GM19467 (cell line): Measurements from ENCODE around the gene NCAPD2.
"Not testable (repeated sequence)": the region's sequence is repeated elsewhere in the genome, so short reads cannot be mapped to it uniquely, and the experiment has no call there.

Experiments
- ATAC-seq: cut with Tn5 transposase; IDR thresholded peaks from one replicate; pipeline ENCODE4 v1.9.1; 2021; ENCODE audit warnings: mild to moderate bottlenecking, moderate library complexity; ENCODE audit not compliant: unreplicated experiment

Gene NCAPD2

DNA sequence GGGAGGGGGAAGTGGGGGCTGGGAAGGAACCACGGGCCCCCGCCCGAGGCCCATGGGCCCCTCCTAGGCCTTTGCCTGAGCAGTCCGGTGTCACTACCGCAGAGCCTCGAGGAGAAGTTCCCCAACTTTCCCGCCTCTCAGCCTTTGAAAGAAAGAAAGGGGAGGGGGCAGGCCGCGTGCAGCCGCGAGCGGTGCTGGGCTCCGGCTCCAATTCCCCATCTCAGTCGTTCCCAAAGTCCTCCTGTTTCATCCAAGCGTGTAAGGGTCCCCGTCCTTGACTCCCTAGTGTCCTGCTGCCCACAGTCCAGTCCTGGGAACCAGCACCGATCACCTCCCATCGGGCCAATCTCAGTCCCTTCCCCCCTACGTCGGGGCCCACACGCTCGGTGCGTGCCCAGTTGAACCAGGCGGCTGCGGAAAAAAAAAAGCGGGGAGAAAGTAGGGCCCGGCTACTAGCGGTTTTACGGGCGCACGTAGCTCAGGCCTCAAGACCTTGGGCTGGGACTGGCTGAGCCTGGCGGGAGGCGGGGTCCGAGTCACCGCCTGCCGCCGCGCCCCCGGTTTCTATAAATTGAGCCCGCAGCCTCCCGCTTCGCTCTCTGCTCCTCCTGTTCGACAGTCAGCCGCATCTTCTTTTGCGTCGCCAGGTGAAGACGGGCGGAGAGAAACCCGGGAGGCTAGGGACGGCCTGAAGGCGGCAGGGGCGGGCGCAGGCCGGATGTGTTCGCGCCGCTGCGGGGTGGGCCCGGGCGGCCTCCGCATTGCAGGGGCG lies 40.2 kb downstream of the NCAPD2 start, which contains the start of gene GAPDH:
GAPDH (plus strand) TSS at position 595 of the 772 bp plus-strand sequence. CDS start 316 bp downstream, outside the sequence.
- ATAC-seq: peak; percentile 59

DNA sequence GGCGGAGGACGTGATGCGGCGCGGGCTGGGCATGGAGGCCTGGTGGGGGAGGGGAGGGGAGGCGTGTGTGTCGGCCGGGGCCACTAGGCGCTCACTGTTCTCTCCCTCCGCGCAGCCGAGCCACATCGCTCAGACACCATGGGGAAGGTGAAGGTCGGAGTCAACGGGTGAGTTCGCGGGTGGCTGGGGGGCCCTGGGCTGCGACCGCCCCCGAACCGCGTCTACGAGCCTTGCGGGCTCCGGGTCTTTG lies 40.7 kb downstream of the NCAPD2 start:
- no peak for ATAC-seq

DNA sequence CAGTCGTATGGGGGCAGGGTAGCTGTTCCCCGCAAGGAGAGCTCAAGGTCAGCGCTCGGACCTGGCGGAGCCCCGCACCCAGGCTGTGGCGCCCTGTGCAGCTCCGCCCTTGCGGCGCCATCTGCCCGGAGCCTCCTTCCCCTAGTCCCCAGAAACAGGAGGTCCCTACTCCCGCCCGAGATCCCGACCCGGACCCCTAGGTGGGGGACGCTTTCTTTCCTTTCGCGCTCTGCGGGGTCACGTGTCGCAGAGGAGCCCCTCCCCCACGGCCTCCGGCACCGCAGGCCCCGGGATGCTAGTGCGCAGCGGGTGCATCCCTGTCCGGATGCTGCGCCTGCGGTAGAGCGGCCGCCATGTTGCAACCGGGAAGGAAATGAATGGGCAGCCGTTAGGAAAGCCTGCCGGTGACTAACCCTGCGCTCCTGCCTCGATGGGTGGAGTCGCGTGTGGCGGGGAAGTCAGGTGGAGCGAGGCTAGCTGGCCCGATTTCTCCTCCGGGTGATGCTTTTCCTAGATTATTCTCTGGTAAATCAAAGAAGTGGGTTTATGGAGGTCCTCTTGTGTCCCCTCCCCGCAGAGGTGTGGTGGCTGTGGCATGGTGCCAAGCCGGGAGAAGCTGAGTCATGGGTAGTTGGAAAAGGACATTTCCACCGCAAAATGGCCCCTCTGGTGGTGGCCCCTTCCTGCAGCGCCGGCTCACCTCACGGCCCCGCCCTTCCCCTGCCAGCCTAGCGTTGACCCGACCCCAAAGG lies 41.2 kb downstream of the NCAPD2 start:
- peak; percentile 11 for ATAC-seq

DNA sequence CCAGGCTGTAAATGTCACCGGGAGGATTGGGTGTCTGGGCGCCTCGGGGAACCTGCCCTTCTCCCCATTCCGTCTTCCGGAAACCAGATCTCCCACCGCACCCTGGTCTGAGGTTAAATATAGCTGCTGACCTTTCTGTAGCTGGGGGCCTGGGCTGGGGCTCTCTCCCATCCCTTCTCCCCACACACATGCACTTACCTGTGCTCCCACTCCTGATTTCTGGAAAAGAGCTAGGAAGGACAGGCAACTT lies 41.7 kb downstream of the NCAPD2 start:
- ATAC-seq: no peak

DNA sequence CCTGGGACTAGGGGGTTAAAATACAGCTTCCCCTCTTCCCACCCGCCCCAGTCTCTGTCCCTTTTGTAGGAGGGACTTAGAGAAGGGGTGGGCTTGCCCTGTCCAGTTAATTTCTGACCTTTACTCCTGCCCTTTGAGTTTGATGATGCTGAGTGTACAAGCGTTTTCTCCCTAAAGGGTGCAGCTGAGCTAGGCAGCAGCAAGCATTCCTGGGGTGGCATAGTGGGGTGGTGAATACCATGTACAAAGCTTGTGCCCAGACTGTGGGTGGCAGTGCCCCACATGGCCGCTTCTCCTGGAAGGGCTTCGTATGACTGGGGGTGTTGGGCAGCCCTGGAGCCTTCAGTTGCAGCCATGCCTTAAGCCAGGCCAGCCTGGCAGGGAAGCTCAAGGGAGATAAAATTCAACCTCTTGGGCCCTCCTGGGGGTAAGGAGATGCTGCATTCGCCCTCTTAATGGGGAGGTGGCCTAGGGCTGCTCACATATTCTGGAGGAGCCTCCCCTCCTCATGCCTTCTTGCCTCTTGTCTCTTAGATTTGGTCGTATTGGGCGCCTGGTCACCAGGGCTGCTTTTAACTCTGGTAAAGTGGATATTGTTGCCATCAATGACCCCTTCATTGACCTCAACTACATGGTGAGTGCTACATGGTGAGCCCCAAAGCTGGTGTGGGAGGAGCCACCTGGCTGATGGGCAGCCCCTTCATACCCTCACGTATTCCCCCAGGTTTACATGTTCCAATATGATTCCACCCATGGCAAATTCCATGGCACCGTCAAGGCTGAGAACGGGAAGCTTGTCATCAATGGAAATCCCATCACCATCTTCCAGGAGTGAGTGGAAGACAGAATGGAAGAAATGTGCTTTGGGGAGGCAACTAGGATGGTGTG lies 42.3 kb downstream of the NCAPD2 start:
- no peak for ATAC-seq

DNA sequence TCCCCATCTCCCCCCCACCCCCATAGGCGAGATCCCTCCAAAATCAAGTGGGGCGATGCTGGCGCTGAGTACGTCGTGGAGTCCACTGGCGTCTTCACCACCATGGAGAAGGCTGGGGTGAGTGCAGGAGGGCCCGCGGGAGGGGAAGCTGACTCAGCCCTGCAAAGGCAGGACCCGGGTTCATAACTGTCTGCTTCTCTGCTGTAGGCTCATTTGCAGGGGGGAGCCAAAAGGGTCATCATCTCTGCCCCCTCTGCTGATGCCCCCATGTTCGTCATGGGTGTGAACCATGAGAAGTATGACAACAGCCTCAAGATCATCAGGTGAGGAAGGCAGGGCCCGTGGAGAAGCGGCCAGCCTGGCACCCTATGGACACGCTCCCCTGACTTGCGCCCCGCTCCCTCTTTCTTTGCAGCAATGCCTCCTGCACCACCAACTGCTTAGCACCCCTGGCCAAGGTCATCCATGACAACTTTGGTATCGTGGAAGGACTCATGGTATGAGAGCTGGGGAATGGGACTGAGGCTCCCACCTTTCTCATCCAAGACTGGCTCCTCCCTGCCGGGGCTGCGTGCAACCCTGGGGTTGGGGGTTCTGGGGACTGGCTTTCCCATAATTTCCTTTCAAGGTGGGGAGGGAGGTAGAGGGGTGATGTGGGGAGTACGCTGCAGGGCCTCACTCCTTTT lies 43.1 kb downstream of the NCAPD2 start:
- ATAC-seq: no peak

DNA sequence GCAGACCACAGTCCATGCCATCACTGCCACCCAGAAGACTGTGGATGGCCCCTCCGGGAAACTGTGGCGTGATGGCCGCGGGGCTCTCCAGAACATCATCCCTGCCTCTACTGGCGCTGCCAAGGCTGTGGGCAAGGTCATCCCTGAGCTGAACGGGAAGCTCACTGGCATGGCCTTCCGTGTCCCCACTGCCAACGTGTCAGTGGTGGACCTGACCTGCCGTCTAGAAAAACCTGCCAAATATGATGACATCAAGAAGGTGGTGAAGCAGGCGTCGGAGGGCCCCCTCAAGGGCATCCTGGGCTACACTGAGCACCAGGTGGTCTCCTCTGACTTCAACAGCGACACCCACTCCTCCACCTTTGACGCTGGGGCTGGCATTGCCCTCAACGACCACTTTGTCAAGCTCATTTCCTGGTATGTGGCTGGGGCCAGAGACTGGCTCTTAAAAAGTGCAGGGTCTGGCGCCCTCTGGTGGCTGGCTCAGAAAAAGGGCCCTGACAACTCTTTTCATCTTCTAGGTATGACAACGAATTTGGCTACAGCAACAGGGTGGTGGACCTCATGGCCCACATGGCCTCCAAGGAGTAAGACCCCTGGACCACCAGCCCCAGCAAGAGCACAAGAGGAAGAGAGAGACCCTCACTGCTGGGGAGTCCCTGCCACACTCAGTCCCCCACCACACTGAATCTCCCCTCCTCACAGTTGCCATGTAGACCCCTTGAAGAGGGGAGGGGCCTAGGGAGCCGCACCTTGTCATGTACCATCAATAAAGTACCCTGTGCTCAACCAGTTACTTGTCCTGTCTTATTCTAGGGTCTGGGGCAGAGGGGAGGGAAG lies 43.9 kb downstream of the NCAPD2 start:
- ATAC-seq: not testable (repeated sequence)

DNA sequence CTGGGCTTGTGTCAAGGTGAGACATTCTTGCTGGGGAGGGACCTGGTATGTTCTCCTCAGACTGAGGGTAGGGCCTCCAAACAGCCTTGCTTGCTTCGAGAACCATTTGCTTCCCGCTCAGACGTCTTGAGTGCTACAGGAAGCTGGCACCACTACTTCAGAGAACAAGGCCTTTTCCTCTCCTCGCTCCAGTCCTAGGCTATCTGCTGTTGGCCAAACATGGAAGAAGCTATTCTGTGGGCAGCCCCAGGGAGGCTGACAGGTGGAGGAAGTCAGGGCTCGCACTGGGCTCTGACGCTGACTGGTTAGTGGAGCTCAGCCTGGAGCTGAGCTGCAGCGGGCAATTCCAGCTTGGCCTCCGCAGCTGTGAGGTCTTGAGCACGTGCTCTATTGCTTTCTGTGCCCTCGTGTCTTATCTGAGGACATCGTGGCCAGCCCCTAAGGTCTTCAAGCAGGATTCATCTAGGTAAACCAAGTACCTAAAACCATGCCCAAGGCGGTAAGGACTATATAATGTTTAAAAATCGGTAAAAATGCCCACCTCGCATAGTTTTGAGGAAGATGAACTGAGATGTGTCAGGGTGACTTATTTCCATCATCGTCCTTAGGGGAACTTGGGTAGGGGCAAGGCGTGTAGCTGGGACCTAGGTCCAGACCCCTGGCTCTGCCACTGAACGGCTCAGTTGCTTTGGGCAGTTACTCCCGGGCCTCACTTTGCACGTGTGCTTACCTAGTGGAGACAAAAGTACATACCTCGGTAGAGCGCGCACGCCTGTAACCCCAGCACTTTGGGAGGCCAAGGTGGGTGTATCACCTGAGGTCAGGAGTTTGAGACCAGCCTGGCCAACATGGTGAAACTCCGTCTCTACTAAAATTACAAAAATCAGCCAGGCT lies 44.8 kb downstream of the NCAPD2 start:
- ATAC-seq: no peak

DNA sequence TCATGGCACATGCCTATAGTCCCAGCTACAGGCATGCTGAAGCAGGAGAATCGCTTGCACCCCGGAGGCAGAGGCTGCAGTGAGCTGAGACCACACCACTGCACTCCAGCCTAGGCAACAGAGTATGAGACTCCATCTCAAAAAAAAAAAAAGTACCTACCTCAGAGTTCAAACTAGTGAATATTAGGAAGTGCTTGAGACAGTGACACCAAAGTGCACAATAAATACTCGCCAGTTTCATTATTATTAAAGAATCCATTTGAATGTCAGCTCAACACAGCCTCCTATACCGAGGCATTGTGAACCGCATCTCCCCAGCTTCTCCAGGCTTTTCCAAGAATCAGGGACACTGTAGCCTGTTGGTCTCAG lies 45.4 kb downstream of the NCAPD2 start:
- ATAC-seq: no peak

DNA sequence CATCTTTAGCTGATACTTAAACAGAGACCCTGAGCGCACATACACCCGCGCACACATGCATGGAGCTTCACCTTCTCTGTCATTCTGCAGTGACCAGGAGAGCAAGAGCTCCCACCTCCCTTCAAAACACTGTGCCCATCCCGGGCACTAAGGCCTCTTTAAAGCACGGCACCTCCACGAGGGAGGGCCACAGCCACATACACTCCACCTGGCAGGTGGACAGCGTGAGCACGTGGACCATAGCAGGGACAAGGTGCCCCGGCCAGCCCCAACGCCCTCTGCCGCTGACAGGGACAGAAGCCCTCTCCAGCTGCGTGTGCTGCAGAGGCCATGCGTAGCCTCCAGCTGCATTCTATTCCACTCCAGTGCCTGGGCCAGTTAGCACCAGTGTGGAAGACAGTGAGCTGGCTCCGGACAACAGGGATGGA lies 45.8 kb downstream of the NCAPD2 start:
- no peak for ATAC-seq

DNA sequence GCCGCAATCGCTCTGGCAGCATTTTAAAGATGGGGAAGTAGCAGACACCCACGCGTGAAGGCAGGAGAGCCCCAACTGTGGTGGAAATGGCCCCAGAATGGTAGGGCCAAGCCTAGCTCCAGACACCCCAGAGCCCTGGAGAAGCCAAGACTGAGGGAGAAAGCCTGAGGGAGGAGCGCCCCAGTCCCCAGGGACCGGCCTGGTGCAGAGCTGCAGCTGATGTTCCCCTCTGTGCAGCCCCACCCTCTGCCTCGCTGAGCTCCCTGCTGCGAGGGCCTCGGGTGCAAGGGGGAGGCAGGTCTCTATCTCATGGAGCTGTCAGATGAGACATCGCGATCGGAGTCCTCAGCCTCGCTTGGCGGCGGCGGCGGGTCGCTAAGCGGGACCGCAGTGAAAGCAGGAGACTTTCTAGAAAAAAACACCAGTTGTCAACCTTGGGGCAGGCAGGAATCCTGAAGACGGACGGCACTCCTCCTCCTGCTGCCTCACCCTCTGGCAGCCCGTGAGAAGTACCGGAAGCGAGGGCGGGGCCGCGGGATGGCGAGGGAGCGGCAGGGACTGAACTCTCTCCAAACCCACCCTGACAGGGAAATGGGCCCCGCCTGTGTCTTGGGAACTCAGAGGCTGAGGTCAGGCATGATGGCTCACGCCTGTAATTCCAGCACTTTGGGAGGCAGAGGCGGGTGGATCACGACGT lies 46.4 kb downstream of the NCAPD2 start:
- ATAC-seq: no peak

DNA sequence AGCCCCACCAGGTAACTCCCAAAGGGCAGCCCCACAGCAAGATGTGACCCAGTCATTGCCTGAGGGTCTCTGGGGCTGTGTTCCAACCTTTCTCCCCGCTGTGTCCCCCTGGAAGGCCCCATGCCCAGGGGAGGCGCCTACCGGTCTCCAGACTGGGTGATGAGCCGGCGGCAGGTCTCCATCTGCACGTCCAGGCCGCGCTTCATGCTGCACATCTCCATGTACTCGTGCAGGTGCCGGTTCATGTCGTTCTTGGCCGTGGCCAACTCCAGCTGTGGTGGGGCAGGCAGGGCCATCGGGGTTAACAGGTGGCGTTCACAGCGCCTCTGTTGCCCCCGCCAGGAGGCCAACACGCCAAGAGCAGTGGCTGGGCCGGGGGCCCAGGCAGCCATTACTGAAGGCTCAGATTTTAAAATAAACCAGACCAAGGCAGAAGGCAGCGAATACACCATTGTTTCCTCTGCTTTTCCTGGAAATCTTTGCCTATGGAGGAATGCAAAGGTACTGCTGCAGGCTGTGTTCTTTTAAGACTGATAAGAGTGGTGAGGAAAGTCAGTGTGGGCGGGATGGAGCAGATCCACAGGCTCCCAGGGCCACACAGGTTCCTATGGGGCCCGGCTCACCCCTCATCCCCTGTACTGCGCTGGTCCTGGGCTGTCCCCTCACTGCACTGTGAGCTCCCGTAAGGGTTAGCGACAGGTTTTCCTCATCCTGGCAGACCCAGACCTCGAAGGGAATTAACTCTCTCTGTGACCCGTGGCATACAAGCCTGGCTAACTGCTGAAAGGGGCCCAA lies 47.7 kb downstream of the NCAPD2 start:
- ATAC-seq: no peak

DNA sequence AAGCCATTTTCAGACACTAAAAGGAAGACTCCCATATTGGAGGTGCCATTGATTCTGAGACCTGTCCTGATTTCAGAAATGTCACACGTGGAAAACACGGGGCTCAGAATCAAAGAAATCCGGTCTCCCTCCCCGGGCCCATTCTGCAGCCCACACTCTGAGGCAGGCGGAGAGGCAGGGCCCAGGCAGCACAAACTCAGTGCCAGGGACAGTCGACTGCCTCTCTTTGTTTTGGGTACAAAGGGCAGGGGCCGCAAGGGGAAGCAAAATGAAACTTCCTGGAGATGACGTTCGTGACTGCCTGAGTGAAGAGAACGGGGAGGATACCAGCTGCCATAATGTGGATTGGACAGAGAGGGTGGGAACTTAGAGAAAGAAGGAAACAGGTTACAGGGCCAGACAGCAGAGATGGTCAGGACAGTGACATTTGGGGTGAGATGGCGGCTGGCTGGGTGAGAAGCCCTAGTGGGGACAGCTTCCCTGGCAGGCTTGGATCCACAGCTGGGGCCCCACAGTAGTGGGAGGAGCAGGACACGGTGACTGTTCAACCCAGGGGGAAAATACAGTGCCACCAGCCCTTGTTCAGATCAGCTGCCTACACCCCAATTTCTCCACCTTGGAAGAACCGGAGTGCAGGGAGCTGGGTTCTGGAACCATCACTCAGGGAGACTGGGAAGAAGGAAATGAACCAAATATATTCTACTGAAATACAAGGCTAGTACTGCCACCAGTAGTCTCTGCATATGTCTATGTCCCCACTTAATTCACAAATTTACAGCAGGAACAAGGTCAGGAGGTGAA lies 48.5 kb downstream of the NCAPD2 start:
- no peak for ATAC-seq

DNA sequence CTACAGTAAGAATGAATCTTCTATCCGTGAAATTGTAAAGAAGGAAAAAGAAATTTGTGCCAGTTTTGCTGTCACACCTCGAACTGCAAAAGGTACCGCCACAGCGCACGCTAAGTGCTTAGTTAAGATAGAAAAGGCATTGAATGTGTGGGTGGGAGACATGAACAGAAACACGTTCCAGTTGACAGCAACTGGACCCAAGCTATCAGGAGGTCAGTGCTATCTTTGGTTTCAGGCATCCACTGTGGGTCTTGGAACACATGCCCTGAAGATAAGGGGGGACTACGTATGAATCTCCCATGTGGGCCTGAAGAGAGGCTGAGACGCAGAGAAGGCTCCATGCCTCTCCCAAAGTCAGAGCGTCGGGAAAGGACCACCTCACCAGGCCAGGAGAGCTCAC lies 52.1 kb downstream of the NCAPD2 start:
- ATAC-seq: no peak

DNA sequence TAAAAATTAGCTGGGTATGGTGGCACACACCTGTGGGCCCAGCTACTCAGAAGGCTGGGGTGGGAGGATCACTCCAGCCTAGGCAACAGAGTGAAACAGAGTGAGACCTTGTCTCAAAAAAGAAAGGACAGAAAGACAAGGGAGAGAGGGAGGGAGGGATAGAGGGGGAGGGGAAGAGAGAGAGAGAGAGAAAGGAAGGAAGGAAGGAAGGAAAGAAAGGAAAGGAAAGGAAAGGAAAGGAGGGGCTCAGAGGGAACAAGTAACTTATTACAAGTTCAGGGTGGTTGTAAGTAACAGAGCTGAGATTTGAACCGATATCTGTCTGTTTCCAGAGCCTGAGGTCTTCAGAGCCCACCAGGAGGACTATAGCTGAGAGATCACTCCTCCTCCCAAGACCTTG lies 53.7 kb downstream of the NCAPD2 start:
- ATAC-seq: no peak

DNA sequence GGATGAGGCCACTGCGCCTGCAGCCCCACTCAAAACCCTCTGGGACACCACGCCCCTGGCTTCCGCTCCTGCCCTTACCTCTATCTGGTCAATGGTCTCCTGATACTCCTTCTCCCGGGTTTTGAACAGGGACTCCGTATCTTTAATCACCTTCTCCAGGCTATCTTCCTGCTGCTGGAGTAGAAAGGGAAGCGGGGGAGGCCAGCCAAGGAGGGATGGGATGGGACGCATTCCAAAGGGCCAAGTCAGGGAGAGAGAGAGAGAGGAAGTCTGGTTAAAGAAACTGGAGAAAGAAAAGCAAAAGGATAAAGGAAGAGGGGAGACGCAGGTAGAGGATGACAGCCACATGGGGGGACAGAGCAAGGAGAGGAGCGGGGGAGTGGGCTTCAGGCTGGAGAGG lies 54.1 kb downstream of the NCAPD2 start:
- no peak for ATAC-seq

DNA sequence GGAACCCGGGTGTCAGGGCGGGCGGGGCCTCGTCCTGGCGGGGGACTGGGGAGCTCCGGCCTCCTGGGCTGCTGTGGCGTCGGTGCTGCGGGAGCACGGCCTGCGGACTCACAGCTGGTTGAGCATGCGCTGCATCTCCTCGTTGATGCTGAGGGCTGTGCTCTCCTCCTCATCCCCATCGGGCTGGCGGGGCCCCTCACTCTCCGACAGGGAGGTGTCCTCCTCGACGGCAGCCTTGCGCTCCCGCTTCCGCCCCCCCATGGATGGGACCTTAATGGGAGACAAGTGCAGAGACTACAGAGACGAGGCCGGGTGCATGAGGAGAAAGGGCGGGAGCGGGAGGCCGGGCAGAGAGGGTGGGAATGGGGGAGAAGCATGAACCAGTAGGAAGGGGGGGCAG lies 54.7 kb downstream of the NCAPD2 start:
- ATAC-seq: no peak
